WERI-Rb-1 (cell line): ENCODE results near the gene HMG20A.

Source experiments
- DNase-seq: peaks from one replicate; pipeline ENCODE4 v3.0.0-alpha.2; 2020
- H3K27ac ChIP-seq: fragments of 250-450 bp; sonication (Bioruptor Pico); 2 replicates; pipeline ENCODE4 v1.5.1; 2020; ENCODE audit warnings: mild to moderate bottlenecking, moderate library complexity
- H3K27me3 ChIP-seq: fragments of 250-450 bp; sonication (Bioruptor Pico); 2 replicates; pipeline ENCODE4 v1.5.1; 2021; ENCODE audit warnings: mild to moderate bottlenecking, low read depth, moderate library complexity; ENCODE audit not compliant: insufficient read depth, severe bottlenecking
- H3K36me3 ChIP-seq: fragments of 250-450 bp; sonication (Bioruptor Pico); 2 replicates; pipeline ENCODE4 v1.5.1; 2020; ENCODE audit warnings: mild to moderate bottlenecking, moderate library complexity
- H3K4me3 ChIP-seq: 2 replicates; pipeline ENCODE4 v1.5.1; 2011; ENCODE audit warnings: low read depth, mild to moderate bottlenecking, control low read depth, low read length
- H3K9me3 ChIP-seq: fragments of 250-450 bp; sonication (Bioruptor Pico); 2 replicates; pipeline ENCODE4 v1.5.1; 2021; ENCODE audit warnings: mild to moderate bottlenecking, moderate library complexity; ENCODE audit not compliant: severe bottlenecking
- CTCF ChIP-seq: IDR thresholded peaks from 2 replicates; pipeline ENCODE4 v1.5.1; 2011; ENCODE audit warnings: low read depth, mild to moderate bottlenecking, control low read depth, inconsistent platforms, low read length

HMG20A gene

GRCh38 chr15:77505556-77505955, 84.9 kb downstream of the HMG20A start:
- DNase-seq, result no peak
- no peak overlapping the region for H3K4me3 ChIP-seq
- no peaks in the 10 kb centered on the region for H3K9me3 ChIP-seq
- no peaks in the 10 kb centered on the region for H3K36me3 ChIP-seq
- no peak overlapping the region for H3K27ac ChIP-seq
- TF ChIP-seq CTCF, result no peak
- no peaks in the 10 kb centered on the region for H3K27me3 ChIP-seq

GRCh38 chr15:77506311-77507142, 85.8 kb downstream of the HMG20A start:
- no peak for DNase-seq
- H3K4me3 ChIP-seq, result no peak overlapping the region
- no peak for TF ChIP-seq CTCF
- H3K9me3 ChIP-seq, result no peaks in the 10 kb centered on the region
- no peaks in the 10 kb centered on the region for H3K36me3 ChIP-seq
- no peak overlapping the region for H3K27ac ChIP-seq
- H3K27me3 ChIP-seq, result no peaks in the 10 kb centered on the region

GRCh38 chr15:77507143-77507897, 86.6 kb downstream of the HMG20A start:
- no peak overlapping the region for H3K27ac ChIP-seq
- H3K27me3 ChIP-seq, result no peaks in the 10 kb centered on the region
- no peaks in the 10 kb centered on the region for H3K36me3 ChIP-seq
- H3K4me3 ChIP-seq, result no peak overlapping the region
- no peaks in the 10 kb centered on the region for H3K9me3 ChIP-seq
- no peak for DNase-seq
- TF ChIP-seq CTCF, result no peak

- TF ChIP-seq CTCF, result no peak
- no peak for DNase-seq
- H3K27me3 ChIP-seq, result no peaks in the 10 kb centered on the region
- H3K27ac ChIP-seq, result no peak overlapping the region
- H3K9me3 ChIP-seq, result no peaks in the 10 kb centered on the region
- no peak overlapping the region for H3K4me3 ChIP-seq
- no peaks in the 10 kb centered on the region for H3K36me3 ChIP-seq
Observed at GRCh38 chr15:77507911-77508310, 87.2 kb downstream of the HMG20A start.

GRCh38 chr15:77508541-77509243, 88.0 kb downstream of the HMG20A start:
- no peak overlapping the region for H3K27ac ChIP-seq
- no peak for DNase-seq
- H3K4me3 ChIP-seq, result no peak overlapping the region
- no peaks in the 10 kb centered on the region for H3K9me3 ChIP-seq
- no peak for TF ChIP-seq CTCF
- no peaks in the 10 kb centered on the region for H3K27me3 ChIP-seq
- H3K36me3 ChIP-seq, result no peaks in the 10 kb centered on the region
